ENCODE measurements around the gene TMC1.

Gene TMC1

DNA sequence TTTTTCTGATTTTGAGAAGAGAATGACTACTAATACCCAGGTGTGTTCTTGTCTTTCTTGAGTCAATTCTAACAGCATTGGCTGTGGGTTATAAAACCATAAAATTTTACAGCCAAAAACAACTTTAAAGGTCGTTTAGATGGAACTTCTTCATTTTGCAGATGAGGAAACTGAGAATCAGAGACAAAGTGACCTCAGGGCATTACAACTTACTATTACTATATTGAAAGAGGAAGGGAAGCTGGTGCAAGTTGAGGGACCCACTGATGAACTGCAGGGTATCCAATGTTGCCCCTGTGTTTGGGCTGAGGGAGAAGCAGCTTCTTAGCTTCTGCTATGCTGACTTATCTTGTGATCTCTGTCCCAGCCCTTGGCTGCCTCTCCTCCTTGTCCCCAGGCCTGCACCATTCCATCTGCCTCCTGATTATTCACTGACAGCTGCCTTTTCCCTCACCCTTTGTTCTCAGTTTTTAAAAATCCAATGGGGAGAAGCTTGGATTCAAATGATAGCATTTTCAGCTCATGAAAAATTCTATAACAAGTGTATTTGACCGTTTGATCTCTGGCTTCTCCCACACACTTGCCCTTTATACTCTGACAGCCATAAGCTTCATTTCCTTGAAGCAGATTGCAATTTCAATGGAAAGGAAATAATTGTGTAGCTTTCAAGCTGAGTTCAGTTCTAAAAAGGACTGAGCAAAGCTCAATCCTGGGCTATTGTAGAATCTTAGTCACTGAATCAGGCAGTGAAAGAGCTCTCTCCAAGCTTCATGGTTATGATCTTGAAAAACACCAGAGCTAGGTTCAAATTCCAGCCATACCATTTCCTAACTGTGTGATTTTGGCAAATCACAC, 68.5 kb downstream of the TMC1 start:
- FAIRE-seq: no peak
- DNase-seq (ENCODE audit: insufficient read length, low spot score): no peak

DNA sequence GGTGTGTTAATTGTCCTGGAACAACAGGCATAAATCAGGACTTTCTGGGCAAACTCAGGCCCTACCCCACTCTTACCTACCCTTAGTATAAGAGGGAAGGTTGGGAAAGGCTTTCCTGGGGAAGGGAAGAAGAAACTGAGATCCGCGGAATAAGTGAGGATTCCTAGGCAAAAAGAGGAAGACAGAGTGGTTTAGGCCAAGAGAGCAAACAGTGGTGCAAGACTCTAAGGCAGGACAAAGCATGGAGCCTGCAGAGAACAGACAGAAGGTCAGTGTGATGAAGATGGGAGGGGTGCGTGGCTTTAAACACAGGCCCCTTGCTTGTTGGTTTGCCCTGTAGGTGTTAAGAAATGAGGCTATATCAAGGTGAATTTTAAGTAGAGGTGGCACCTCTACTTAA, 69.4 kb downstream of the TMC1 start:
- no peak for DNase-seq (ENCODE audit: insufficient read length, low spot score)
- TF ChIP-seq, protein P1, sequence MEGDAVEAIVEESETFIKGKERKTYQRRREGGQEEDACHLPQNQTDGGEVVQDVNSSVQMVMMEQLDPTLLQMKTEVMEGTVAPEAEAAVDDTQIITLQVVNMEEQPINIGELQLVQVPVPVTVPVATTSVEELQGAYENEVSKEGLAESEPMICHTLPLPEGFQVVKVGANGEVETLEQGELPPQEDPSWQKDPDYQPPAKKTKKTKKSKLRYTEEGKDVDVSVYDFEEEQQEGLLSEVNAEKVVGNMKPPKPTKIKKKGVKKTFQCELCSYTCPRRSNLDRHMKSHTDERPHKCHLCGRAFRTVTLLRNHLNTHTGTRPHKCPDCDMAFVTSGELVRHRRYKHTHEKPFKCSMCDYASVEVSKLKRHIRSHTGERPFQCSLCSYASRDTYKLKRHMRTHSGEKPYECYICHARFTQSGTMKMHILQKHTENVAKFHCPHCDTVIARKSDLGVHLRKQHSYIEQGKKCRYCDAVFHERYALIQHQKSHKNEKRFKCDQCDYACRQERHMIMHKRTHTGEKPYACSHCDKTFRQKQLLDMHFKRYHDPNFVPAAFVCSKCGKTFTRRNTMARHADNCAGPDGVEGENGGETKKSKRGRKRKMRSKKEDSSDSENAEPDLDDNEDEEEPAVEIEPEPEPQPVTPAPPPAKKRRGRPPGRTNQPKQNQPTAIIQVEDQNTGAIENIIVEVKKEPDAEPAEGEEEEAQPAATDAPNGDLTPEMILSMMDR (IDR thresholded peaks at IDR 0.05; ENCODE audit: insufficient read depth, missing control alignments): no peak
- no peak for FAIRE-seq

More for the DNA sequence above, 68.5 kb downstream of the TMC1 start:
- TF ChIP-seq, protein P1 (IDR thresholded peaks at IDR 0.05; ENCODE audit: insufficient read depth, missing control alignments): no peak

DNA sequence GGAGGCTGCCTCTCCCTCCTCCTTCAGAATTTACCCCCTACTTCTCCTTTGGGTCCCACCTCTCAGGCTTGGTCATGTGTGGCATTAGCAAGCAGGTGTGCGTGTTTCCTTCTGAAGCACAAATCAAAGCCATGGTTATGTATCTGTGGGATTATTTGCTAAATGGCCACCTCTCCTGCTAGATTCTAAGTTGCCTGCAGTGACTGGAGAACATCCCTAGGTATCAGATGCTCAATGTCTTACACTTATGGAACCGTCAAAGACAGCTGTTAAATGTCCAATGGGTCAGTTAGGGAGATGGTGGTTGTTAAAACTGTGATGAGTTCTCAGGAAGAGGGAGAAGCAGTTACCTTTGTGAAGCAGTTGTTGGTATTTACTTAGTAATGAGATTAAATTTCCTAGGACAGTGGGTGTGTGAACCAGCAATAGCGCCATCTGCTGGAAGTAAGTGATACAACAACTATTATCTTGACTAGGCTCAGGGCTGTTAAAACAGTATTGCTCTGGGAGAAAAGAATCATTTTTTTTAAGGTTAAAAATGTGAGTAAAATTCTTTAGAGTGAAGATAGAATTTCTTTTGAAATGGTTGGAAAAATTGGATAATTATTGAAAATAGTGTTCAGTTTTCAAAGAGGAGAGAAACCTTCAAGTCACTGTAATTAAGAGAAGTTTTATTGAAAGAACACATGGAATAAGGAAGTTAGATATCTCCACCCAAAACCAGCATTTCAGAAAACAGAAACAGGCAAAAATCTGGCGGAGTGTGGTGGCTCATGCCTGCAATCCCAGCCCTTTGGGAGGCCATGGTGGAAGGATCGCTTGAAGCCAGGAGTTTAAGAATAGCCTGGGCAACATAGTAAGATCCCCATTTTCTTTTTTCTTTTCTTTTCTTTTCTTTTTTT, 71.3 kb downstream of the TMC1 start:
- peak; percentile 94 for FAIRE-seq
- TF ChIP-seq, protein P1 (IDR thresholded peaks at IDR 0.05; ENCODE audit: insufficient read depth, missing control alignments): peak; percentile 74

DNA sequence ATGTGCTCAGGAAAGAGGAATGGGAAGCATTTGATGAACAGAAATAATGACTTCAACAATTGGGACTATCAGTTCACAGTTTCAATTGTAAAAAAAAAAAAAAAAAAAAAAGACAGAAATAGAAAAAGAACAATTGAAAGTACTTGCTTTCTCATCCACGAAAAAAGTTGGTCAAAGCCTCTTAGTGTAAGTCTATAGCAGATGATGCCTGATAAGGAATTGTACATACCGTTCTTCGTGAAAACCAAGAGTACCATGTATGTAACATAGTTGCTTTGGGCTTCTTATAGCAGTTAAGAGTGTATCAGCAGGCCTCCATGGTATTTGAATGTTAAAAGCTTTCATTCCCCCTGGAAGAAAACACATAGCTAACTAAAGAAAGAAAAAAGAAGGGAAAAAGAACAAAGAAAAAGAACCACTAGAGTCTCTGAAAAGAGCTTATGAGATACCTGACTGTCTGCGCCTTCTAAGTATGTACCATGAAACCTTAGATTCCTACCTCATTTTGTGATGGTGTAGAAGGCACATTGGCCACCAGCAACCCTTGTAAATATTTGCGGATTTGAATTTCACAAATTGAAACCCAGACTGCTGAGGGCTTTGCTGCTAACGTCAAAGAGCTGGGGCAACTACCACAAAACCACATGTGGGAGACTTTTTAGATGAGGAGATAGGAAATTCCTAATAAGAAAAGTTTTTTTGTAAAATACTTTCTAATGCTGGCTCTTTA, 75.2 kb downstream of the TMC1 start:
- FAIRE-seq: no peak
- DNase-seq (ENCODE audit: insufficient read length, low spot score): no peak

More for the DNA sequence above, 71.3 kb downstream of the TMC1 start:
- DNase-seq (ENCODE audit: insufficient read length, low spot score): no peak

DNA sequence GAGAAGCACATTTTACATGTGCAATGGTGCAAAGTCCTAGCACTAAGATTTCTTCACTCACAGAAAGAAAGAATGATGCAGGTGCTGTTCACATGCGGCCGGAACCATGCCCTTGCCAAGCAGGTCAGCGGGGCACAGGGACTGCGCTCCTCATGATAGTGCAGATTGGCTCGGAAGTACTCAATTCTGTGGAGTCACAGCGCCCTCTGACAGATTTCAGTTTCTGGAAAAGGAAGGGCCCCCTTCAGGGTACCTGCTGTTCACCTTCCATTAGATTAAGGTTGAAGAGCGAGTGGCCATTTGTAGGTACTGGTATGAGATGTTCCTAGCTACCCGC, 75.7 kb downstream of the TMC1 start:
- FAIRE-seq: no peak
- no peak for DNase-seq (ENCODE audit: insufficient read length, low spot score)
- TF ChIP-seq, protein P1 (IDR thresholded peaks at IDR 0.05; ENCODE audit: insufficient read depth, missing control alignments): no peak

More for the DNA sequence above, 75.2 kb downstream of the TMC1 start:
- TF ChIP-seq, protein P1 (IDR thresholded peaks at IDR 0.05; ENCODE audit: insufficient read depth, missing control alignments): no peak

DNA sequence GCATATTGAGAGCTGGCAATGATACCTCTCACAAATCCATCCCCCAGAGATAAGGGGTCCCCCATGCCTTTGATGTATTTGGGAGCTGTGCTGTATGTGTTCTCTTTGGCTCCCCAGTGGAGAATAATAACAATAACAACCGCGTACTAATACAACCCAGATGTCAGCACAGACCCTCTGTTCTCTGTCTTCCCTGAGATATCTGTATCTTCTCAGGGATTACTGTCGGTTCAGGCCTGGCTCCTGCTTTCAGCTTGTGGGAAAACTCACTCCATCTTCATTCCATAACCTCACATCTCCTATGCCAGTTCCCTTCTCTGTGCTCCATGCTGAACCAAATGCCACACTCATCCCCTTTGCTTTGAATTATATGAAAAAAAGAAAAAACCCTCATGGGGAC, 76.2 kb downstream of the TMC1 start:
- DNase-seq (ENCODE audit: insufficient read length, low spot score) (no peak), FAIRE-seq (no peak)
- TF ChIP-seq, protein P1 (IDR thresholded peaks at IDR 0.05; ENCODE audit: insufficient read depth, missing control alignments): no peak

All from D721Med (cell line).